Measurements from ENCODE around the gene POLR2L.
A peak's percentile ranks its signal among the peaks of the same experiment; 100 is the strongest.

POLR2L gene

DNA sequence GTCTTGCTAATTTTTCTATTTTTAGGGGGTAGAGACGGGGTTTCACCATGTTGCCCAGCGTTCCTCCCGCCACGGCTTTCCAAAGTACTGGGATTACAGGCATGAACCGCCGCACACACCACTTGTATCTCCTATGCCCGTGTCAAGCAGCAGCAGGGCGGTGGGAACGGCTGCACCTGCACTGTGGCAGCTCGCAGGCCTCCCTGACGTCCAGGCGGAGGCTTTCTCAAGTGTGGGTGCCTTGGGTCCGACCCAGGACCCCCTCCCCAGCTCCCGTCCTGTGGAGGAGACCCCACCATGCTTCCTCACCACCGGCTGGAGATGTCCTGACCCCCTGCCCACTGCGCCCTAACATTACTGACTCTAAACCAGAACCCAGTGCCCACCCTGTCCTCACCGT, 26.1 kb upstream of the POLR2L start:
- no peak for DNase-seq

DNA sequence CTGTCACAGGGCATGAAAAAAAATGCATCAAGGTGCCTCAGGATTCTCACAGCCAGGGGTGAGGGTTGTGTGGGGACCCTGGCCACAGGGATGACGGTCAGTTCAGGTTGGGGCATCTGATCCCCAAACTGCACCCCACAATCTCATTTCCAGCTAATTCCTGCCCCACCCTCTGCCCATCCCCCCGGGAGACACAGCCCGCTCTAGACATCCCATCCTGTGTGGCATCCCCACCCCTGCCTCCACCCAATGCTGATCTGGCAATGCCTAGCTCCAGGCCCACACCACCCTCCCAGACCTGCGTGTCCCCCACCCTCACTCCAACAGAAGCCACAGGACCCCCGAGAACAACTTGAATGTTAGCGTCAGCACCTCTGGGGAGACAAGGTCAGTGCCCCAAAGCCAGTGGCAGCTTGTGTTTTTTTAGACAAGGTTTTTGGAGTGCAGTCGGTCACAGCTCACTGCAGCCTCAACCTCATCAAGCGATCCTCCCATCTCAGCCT, 25.6 kb upstream of the POLR2L start:
- no peak for DNase-seq

DNA sequence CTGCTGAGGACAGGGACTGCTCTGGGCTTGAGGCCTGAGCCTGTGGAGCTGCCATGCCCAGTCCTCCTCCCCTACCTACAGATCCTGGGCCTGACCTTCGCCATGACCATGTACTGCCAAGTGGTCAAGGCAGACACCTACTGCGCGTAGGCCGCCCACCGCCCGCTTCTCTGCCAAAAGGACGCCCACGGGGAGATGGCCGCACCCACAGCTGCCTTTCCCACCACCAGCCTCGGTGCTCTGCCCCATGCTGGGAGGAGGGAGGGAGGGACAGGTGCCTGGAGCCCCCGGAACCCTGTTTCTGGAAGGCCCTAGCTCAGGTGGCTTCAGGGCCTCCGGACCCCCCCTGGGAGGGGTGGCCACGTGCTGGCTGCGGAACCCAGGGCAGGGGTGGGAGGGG, 24.2 kb upstream of the POLR2L start:
- DNase-seq: no peak

DNA sequence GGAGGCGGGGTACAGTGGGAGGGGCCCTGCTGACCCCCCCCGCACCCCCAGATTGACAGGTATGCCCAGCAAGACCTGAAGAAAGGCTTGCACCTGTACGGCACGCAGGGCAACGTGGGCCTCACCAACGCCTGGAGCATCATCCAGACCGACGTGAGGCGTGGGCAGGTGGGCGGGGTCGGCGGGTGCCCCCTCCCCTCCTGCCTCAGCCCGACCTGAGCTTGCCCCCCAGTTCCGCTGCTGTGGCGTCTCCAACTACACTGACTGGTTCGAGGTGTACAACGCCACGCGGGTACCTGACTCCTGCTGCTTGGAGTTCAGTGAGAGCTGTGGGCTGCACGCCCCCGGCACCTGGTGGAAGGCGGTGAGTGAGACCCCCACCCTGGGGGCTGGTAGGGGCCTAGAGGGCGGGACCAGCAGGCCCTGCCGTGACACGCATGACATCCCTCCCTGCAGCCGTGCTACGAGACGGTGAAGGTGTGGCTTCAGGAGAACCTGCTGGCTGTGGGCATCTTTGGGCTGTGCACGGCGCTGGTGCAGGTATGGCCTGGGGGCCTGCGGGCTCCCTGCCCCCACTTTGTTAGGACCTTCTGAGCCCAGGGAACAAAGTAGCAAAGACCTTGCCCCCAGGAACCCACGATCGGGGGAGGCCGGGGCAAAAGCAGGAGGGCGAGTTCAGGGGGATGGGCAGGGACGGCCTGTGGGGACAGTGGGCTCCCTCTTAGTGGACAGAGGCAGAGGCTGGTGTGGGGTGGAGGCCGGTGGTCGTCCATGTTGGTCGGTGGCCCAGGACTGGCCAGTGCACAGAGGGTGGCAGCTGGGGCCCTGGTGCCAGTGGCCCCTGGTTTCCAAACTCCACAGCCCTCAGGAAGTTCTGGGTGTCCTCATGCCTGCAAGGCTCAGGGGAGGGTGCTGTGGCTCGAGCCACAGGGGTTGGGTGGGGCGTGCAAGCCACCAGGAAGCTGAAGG, 23.4 kb upstream of the POLR2L start:
- DNase-seq: no peak

DNA sequence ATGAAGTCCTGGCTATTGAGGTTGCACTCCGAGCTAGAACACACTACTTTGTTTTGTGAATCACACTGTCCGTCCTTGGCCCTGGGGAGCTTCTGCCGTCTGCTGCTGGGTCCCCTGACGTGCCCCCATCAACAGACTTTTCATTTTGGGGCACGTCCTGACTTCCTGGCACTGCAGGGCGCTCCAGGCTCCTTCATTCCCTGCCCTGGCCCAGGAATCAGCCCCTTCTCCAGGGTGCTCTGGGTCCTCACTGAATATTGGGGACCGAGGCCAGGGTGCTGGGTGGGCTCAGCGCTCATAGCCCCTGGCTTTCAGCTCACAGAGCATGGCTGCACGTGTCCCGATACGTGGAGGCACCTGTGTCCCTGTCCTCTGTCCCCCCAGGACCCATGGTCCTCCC, 22.6 kb upstream of the POLR2L start:
- DNase-seq: no peak

DNA sequence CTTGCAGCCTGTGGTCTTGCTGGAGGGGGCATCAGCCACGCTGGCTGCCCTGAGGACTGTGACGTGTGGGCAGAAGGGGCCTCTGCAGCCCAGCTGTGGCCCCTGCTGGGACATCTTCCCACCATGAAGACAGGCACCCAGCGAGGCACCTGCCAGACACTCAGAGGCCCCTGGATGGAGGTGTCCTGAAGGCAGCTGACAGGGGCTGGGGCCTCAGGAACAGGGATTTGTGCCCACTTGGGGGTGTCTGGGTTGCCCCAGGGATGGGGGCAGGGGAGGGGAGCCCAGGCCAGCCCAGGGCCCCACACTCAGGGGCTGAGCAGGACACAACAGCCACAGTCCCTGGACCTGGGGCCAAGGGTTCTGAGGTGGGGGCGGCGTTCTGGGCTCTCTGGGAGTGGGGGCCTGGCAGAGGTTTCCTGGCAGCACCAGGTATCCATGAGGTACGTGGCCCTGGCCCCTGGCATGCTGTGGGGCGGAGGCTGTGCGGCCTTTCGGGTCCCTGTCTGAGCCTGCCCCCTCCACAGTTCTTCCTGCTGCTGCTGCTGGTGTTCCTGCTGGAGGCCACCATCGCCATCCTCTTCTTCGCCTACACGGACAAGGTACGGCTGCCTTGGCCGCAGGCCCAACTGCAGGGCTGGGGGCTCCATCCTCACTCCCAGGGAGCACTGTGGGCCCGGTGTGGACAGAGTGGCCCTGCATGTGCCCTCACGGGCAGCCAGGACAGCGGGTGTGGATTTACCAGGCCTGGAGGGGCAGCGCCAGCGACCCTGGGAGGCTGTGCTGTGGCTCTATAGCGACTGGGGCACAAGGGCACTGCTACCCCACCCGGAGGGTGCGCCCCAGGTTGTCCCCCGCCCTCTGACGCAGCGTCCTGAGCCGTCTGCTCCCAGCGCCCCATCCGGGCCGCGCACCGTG, 21.8 kb upstream of the POLR2L start:
- DNase-seq: no peak

DNA sequence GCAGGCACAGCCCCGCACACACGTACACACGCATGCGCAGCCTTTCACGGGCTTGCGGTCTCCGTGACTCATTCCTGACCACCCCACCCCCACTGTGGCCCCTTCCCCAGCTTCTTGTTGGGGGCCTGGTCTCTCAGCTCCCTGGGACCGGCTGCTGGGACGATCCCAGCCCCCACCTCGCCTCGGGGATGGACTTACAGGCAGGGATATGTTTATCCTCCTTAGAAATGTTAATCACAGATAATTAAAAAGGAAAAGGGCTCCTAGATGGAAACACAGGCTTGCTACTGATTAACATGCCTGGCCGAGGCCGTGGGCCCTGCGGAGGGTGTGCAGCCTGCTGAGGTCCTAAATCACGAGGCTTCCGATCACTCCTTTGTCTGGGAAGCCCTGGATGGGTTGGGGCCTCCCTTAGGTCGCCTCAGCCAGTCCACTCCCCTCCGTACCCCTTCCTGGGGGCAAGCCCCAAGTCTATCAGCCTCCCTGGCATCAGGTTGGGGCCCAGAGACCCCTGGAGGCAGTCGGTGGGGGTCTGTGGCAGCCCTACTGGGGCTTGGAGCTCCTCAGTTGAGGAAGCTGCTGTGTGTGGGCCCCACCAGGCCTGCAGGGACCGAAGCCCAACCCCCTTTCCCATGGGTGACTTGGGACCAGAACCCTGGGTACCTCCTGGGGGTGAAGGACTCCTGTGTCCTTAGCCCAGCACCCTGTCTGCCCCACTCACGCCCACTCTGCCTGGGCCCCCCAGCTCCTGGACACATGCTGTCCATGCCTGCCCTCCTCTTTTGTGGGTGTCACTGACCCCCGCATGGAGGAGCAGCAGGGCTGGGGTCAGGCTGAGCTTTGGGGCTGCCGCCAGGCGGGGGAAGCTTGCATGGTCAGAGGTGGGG, 20.9 kb upstream of the POLR2L start:
- DNase-seq: no peak

DNA sequence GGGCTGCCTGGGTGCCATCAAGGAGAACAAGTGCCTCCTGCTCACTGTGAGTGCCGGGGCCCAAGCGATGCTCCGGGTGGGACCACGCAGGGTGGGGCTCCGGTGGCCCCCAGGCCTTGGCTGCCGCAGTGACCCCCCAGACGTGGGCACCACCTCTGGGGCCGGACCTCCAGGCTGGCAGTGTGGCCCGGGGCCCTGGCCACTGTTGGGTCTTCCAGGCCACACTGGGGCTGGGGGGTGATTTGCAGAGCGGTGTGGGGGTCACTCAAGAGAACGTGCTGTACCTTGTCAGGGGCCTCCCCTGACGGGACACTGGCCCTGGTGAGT, 20.3 kb upstream of the POLR2L start:
- DNase-seq: no peak

DNA sequence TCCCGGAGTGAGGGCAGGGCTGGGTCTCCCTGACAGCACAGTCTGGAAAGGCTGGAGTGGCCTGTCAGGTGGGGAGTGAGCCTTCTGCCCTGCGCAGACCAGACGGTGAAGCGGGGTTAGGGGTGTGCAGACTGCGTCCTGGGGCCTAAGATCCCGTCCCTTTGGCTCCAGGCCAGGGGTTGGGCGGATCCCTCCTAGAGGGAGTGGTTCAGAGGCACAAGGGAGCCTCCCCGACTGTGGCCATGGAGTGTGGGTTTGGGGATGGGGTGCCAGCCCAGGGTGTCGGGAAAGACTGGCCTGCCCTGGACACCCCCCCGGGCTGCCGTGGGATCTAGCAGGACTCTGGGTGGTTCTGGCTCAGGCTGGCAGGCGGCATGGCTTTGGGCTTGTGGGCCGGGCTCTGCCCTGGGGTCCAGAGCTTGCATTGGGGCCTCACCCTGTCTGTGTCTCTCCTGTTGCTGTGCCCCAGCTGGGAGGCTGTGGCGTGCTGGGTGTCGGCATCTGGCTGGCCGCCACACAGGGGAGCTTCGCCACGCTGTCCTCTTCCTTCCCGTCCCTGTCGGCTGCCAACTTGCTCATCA, 19.8 kb upstream of the POLR2L start:
- DNase-seq: no peak

DNA sequence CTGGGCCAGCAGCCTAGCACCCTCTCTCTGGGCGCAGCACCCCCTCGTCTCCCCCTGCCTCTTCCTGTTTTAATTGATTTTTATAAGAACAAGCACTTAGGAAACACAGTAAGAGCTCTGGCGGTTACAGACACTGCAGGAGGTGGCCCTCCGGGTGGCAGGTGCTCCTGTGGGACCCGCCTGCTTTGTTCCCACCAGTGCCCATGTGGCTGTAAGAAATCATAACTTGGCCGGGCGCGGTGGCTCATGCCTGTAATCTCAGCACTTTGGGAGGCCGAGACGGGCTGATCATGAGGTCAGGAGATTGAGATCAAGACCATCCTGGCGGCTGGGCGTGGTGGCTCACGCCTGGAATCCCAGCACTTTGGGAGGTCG, 18.8 kb upstream of the POLR2L start:
- DNase-seq: no peak

DNA sequence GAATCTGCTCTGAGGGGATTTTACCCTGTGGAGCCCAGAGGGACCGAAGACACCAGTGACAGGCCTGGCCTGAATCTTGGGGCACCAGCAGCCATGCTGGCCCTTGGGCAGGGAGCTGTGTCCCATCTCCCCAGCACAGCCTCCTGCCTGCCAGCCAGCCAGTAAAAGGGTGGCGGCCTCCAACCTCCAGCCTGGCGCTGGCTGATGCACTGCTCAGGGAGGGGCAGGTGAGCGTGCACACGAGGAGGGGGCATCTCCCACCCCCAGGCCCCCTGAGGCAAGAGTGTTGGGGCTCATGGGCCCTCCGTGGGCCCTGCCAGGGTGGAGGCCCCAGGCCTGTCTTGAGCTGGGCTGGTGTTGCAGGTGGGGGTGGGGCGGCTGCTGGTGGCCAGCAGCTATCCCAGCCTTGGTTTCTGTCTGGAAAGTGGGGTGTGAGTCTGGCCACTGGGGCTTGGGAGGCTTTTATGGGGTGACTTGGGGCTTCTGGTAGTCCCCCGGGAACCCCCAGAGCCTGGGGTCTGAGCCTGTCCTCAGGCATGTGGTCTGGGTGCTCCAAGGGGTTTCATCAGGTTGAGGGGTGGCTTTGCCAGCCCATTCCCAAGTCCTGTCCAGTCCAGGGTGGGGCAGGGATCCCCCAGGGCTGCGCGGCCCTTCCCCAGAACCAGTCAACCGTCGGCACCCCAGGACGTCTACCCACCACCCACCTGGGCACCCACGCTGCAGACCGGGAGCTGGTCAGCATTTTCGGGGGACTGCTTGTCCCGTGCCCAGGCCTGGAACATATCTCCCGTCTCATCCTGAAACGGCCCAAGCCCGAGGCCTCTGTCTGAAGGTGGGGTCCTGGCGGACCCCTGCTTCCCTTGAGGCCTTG, 18.1 kb upstream of the POLR2L start:
- no peak for DNase-seq

DNA sequence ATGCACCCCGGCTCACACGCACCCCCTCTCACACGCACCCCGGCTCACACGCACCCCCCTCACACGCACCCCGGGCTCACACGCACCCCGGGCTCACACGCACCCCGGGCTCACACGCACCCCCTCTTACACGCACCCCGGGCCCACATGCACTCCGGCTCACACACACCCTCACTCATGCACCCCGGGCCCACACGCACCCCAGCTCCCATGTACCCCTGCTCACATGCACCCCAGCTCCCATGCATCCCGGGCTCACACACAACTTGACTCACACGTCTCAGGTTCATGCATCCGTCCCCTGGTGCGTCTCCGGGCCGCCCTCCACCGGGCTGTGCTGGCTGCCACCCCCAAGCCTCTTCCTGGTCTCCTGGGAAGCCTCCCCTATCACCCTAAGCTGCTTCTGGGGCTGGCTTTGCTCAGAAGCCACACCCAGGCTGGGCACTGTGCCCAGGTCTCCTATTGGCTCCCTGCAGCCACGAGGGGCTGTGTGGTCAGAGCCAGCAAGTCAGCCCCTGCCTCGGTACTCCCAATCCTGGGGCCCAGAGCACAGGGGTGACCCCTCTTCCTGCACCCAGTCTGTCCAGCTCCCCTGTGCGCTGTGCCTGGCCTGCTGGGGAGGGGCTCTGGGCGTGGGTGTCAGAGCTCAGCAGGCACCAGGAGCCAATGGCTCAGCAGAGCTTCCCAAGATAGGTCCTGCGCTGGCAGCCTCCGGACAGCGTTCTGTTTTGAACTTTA, 17.2 kb upstream of the POLR2L start:
- peak; percentile 78 for DNase-seq

DNA sequence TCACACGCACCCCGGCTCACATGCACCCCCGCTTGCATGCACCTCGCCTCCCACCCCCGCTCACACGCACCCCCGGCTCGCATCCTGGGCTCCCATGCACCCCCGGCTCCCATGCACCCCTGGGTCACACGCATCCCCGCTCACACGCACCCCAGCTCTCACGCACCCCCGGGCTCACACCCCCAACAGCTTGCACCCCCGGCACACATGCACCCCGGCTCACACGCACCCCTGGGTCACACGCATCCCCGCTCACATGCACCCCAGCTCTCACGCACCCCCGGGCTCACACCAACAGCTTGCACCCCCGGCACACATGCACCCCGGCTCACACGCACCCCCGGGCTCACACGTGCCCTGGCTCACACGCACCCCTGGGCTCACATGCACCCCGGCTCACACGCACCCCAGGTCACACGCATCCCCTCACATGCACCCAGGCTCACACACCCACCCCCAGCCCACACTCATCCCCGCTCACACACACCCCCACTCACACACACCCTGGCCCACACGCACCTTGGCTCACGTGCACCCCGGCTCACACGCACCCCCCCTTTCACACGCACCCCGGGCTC, 16.5 kb upstream of the POLR2L start:
- DNase-seq: no peak

DNA sequence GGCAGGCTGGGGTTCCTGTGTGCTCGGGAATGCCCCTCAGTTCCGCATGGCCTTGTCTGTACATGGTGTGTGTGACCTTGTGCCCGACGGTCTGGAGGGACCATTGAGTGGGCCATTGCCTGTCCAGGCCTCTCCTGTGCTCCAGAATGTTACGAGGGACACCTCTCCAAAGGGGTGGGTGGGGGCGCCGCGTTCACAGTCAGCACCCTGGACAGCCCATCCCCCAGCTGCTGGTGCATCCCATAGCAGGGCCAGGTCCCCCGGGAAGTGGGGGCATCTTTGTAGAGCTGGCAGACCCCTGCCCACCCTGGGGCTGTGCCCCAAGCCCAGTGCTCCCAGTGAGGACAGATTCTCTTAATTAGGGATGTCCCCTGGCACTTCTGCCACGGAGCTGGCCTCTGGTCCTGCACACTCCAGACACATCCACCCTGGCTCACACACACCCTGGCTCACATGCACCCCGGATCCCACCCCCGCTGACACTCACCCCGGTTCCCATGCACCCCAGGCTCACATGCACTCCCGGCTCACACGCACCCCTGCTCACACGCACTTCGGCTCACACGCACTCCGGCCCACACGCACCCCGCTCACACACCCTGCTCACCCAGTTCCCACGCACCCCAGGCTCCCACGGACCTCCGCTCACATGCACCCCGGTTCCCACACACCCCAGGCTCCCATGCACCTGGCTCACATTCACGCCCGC, 15.9 kb upstream of the POLR2L start:
- no peak for DNase-seq

DNA sequence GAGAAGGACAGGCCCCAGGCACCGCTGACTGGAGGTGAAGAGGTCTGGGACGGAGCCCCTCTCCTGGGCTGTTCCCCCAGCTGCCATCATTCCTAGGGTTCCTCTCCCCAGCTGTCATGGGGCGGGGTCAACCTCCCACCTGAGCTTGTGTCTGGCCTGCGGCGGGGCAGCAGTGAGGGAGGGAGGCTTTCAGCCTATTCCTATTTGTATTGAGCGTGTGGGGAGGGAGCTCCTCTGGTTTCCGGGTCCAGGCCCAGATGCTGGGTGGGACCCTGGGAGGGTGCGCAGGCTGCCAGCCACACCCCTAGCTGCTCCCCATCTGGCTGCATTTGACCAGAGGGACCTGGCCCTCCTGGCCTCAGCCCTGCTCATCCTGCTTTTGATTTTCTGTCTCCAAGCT, 14.1 kb upstream of the POLR2L start:
- DNase-seq: no peak

DNA sequence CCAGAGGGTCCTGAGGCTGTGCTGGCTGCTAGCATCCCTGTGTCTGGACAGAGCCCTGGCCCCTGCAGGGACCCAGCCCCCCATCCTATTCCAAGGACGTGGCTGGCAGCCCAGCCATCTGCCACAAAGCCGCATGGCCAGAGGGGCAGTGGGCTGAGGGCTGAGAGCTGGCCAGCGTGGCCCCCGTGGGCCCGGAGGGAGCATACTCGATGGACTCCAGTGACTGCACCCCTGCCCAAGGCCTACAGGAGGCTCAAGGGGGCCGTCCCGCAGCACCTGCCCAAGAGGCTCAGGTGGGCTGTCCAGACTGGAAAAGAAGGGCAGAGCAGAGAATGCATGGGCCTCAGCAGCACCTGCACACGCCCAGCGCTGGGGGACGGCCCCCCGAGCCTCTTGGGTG, 13.5 kb upstream of the POLR2L start:
- no peak for DNase-seq

DNA sequence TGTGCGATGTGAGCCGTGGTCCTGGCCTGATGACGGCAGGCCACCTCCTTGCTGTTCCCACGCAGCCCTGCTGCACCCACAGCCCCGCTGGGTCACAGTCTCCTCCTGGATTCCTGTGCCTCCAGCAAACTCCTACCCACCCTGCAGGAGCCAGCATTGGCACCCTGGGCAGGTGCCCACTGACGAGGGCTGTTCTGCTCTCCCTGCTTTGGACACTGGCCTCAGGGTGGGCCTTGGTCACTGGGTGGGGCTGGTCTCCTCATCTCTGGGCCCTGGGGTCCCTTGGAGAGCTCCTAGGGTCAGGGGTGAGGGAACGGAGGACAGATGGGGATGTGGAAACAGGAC, 13.0 kb upstream of the POLR2L start:
- no peak for DNase-seq

DNA sequence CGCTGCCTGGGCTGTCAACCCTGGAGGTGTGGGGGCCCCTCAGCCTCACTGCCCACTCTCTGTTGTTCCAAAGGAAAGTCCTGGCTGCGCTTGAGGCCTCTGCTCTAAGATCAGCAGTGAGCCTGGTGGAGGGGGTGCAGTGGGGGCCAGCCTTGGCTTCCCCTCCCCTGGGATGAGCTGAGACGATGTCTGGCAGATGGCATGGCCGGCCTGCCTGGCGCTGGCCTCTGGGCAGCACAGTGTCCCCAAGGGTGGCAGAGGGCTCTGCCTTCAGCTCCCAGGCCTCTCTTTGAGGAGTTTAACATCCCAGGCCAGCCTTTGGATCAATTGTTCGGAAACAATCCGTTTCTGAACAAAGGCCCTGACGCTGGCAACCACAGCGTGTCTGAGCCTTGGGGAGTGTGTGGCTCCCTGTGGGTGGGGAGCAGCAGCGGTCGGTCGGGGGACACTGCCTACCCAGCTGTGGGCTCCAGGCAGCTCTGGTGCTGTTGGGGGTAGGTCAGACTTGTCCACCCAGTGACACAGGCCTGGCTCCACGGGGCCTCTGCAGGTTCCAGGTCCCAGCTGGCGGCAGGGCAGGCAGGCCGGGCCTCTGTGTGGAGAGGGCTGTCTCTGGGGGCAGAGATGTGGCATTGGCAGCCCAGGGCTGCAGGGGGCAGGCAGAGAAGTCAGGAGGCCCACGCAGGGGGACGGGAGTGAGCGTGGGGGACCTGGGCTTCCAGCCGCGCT, 12.4 kb upstream of the POLR2L start:
- no peak for DNase-seq

Measured in NCI-H1694 (cell line).